ENCODE results near the gene ZNF420.
"Not testable (repeated sequence)": the region's sequence is repeated elsewhere in the genome, so short reads cannot be mapped to it uniquely, and the experiment has no call there.

ZNF420 gene

DNA sequence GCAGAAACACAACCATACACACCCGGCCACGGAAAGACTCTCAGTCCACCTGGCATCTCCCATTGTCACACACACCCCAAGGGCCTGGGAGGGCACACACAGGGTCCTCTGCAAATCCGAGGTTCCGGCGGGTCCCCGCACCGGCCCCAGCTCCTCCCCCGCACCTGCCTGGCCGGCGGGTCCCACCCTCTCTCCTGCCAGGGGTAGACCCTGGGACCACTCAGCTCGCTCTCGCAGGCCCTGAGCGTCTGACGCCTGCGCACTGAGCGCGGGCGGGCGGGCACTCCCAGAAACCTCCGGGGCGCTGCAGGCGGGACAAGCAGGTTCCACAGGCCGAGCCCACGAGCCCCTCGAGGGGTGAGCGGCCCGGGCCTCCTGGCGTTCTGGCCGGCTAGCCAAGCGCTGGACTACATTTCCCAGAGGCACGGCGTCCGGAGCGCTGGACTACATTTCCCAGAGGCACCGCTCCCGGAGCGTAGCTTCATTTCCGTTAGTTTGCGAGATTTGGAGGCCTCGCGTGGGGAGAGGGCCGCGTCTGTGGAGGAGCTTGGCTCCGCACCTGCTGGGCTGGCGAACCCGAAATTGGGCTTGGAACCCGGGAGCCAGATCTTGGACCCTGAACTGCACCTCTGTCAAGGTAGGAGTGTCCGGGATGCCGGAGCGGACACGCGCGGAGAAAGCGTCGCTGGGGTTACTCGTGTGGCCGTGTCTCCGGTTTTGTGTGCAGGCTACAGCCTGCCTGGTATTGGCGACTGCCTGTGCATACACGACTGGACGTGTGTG, at the start of gene ZNF420:
Gene ZNF420 (plus strand): TSS at position 500 of the 783 bp plus-strand sequence. CDS start 10,686 bp downstream, outside the sequence.
- peak; percentile 79 for DNase-seq (ENCODE audit: low read depth in 2 of 2)

DNA sequence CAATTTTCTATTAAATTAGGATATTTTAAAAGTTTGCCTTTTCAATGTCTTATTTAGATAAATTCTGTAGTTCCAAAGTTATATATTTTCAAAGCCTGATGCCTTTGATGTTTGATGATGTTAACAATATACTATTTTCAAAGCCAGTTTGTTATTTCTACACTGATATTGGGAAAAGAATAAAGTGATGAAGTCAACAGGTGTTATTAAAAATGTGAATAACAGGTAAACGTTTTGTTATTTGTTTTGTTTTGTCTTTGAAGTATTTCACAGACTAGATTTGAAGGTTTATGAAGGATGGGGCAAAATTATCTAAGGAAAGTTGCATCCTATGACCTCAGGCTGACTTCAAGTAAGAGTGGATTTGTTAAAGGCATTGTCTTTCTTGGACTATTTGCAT, 33.1 kb upstream of the ZNF420 start:
- DNase-seq (ENCODE audit: low read depth in 2 of 2), result no peak

DNA sequence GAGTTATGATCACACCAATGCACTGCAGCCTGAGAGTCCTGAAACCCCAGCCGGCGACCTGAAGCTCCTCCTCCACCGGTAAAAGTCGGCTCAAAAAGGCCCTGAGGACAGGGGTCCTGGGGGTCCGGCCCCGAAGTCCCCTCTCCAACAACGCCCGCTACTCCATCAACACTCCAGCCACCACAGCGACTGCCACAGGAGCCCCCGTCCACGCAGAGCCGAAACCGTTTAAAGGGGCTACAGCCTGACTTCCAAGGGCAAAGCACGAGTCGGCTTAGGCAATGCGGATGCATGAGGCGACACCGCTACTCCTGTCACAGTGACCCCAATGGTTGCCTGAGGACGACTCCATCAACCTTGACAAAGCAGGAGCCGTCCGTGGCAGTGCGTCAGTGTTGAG, 22.9 kb upstream of the ZNF420 start:
- no peak for DNase-seq (ENCODE audit: low read depth in 2 of 2)

DNA sequence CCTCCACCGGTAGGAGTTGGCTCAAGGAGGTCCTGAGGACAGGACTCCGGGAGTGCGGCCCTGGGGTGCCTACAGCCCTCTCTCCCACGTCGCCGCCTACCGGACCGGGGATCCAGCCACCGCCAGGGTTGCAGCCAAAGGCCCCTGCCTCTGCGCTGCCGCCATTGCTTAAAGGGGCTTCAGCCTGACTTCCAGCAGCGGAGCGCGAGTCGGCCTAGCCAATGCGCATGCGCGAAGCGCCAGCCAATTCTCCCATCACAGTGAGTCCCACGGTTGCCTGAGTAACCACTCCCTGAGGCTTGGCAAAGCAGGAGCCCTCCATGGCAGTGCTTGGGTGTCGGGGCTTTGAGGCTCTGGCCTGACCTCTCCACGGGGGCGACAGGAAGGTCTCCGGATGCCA, 21.5 kb upstream of the ZNF420 start:
- DNase-seq (ENCODE audit: low read depth in 2 of 2), result no peak

DNA sequence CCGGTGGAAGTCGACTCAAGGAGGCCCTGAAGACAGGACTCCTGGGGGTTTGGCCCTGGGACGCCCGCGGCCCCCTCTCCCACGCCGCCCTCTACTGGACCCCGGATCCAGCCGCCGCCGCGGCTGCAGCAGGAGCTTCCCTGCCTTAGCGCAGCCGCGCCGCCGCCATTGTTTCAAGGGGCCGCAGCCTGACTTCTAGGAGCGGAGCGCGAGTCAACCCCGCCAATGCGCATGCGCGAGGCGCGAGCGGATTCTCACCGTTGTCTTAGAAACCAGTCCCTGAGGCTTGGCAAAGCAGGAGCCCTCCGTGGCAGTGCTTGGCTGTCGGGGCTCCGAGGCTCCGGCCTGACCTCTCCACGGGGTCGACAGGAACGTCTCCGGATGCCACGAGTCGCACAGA, 19.1 kb upstream of the ZNF420 start:
- no peak for DNase-seq (ENCODE audit: low read depth in 2 of 2)

DNA sequence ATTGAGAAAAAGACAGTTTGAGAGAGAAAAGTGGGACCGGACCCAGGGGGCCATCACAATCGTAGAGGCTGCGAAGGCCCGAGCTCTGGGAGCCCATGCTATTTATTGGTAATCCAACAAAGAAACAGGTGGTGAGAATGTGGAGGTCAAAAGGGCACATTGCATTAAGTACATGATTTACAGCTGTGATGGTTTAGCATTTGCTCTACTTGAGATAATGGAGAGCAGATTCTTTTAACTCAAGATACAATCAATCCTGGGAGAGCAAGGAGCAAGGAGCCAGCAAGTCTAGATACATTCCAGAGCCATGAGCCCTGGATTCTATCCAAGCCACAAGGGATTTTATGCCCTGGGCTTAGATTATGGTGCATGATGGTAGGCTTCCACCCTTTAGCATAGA, 13.3 kb upstream of the ZNF420 start:
- DNase-seq (ENCODE audit: low read depth in 2 of 2), result not testable (repeated sequence)

DNA sequence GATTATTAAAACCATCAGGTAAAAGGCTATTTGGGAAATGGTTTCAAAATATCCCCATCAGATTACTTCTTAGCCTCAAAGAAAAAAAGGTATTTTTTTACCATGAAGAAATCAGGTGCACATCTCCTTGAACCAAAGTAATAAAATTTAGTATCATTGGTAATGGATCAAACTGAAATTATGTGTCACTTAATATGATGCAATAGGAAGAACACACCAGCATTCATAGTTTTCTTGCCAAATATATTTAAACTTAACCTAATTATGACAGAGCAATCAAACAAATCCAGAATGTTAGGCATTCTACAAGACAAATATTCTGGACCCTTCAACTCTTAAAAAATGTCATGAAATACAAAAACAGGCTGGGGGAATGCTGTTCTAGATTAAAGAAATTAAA, 4.1 kb upstream of the ZNF420 start:
- no peak for DNase-seq (ENCODE audit: low read depth in 2 of 2)

DNA sequence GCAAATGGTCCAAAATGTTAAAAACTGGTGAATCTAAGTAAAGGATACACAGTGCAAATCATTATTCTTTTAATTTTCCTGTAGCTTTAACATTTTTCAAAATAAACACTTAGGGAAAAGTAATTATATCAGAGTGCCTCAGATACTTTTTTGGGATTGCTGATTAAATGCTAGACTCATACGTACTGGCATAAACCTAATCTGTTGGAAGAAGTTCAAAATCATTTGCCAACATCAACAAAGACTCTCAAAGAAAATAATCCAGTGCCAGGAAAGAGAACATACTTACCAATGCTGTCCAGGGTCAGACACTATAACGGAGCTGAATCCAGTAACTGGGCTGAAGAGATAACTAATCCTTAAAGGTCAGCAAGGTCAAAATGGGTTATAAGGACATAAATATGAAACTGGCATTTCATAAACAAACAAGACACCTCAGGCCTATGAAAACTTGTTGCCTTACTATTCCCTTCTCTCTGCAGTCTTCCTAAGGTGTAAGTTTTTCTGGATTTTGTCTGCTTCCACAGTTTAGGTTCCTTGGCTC, 3.3 kb upstream of the ZNF420 start:
- DNase-seq (ENCODE audit: low read depth in 2 of 2), result no peak

DNA sequence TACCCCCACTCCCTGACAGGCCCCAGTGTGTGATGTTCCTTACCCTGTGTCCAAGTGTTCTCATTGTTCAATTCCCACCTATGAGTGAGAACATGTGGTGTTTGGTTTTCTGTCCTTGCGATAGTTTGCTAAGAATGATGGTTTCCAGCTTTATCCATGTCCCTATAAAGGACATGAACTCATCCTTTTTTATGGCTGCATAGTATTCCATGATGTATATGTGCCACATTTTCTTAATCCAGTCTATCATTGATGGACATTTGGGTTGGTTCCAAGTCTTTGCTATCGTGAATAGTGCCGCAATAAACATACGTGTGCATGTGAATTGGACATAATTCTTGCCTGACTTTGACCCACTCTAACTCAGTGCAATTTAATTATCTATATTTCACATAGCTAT, 1.7 kb upstream of the ZNF420 start:
- not testable (repeated sequence) for DNase-seq (ENCODE audit: low read depth in 2 of 2)

DNA sequence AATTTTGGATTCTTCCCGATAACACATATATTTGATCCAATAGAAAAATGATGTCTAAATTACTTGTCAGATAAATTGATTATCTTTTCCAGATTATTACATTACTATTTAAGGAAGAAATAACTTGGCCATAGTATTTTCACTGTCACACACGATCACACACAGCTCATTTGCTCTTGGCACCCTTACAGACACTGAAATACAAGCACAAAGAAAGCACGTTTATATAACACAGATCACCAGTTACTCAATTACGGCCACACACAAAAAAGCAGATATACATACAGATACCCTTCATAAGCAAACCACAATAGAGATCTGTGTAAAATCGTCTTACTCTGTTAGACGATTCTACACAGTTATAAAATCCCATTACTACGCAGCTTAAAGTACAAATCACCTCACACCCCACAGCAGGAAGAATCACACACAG, 716 bp upstream of the ZNF420 start:
- DNase-seq (ENCODE audit: low read depth in 2 of 2), result no peak

DNA sequence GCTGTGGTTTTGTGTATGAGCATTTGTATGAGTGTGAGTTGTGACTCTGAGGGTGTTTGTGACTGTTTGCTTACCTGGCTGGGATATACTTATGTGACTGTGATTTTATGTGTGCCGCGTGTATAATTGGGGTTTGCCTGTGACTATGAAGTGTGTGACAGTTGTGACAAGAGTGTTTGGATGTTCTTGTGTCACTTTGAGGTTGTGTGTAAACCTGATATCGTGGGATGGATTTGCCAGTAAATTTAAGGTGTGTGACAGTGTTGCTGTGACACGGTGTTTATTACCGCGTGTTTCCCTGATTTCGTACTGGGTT, 442 bp downstream of the ZNF420 start:
- DNase-seq (ENCODE audit: low read depth in 2 of 2), result no peak

DNA sequence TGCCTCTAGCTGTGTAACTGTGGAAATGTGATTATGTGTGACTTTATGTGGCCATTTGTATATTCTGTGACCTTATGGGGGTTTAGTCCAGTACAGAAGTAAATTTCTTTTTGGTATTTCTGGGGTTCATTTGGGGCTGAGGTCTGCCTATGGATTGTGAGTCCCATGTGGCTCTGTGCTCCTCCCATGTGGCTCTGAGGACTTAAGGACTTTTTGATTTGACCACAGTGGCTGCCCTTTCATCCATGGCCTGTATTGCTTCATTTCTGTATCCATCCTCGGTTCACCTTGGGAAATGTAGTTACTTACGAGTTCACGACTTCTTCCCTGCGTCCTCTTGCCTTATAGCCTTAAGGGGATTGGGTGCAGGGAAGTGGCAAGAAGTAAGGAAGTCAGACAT, 1.0 kb downstream of the ZNF420 start:
- DNase-seq (ENCODE audit: low read depth in 2 of 2), result no peak

DNA sequence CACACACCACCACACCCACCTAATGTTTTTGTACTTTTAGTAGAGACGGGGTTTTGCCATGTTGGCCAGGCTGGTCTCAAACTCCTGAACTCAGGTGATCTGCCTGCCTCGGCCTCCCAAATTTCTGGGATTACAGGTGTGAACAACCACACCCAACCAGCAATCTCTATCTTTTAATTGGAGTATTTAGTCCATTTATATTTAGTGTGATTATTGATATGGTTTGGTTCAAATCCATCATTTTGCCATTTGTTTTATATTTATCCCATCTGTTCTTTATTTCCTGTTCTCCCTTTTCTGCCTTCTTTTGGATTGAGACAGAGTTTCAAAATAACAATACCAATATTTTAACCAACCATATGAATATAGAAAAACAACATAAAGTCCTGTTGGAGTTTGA, 4.1 kb downstream of the ZNF420 start:
- no peak for DNase-seq (ENCODE audit: low read depth in 2 of 2)

DNA sequence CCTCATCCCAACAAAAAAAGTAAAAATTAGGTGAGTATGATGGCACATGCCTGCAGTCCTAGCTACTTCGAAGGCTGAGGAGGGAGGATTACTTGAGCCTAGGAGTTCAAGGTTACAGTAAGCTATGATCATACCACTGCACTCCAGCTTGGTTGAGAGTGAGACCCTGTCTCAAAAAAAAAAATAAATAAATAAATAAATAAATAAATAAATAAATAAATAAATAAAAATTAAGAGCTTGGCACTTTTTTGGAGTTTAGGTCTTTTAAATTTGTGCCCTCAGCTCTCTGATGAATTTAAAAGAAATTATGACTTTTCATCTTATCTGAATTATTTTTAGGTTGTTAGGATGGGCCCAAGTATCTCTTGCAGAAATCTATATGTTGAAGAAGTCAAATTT, 8.9 kb downstream of the ZNF420 start:
- DNase-seq (ENCODE audit: low read depth in 2 of 2), result no peak

DNA sequence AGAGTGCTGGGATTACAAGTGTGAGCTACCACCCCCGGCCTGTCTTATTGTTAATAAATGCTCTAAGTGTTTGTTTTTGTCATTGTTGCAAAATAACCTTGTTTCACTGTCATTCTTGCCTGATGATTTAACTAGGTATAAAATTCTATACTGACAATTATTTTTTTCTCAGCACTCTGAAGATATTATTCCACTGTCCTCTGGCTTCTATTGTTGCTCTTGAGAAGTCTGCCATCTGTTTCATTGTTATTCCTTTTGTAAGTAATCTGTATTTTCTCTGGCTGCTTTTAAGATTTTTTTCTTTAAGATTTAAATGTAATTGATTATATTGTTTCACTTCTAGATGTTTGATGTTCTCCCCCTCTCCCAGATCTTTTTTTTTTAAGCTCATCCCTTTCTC, 17.6 kb downstream of the ZNF420 start:
- DNase-seq (ENCODE audit: low read depth in 2 of 2), result no peak

DNA sequence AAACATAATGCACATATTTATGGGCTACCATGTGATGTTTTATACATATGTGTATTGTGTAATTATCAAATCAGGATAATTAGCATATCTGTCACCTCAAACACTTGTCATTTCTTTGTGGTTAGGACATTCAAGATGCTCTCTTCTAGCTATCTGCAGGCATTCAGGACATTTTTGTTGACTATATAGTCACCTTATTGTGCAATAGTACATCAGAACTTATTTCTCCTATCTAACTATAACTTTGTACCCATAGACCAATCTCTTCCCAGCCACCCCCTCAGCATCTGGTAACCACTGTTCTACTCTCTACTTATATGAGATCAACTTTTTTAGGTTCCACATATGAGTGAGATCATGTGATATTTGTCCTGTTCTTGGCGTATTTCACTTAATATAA, 20.3 kb downstream of the ZNF420 start:
- DNase-seq (ENCODE audit: low read depth in 2 of 2), result no peak

DNA sequence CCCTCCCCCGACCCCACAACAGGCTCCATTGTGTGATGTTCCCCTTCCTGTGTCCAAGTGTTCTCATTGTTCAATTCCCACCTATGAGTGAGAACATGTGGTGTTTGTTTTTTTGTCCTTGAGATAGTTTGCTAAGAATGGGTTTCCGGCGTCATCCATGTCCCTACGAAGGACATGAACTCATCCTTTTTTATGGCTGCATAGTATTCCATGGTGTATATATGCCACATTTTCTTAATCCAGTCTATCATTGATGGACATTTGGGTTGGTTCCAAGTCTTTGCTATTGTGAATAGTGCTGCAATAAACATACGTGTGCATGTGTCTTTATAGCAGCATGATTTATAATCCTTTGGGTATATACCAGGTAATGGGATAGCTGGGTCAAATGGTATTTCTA, 25.9 kb downstream of the ZNF420 start:
- DNase-seq (ENCODE audit: low read depth in 2 of 2), result not testable (repeated sequence)

DNA sequence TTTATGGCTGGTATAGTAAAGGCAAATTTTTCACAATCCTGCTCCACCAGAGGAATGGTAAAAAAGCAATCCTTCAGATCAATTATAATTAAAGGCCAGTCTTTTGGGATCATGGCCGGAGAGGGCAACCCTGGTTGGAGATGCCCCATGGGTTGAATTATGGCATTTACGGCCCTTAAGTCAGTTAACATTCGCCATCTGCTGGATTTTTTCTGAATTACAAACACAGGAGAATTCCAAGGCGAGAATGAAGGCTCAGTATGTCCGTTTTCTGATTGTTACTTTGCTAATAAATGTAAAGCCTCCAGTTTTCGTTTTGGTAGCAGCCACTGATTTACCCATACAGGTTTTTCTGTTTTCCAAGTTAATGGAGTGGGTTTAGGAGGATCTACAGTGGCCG, 33.5 kb downstream of the ZNF420 start:
- not testable (repeated sequence) for DNase-seq (ENCODE audit: low read depth in 2 of 2)

DNA sequence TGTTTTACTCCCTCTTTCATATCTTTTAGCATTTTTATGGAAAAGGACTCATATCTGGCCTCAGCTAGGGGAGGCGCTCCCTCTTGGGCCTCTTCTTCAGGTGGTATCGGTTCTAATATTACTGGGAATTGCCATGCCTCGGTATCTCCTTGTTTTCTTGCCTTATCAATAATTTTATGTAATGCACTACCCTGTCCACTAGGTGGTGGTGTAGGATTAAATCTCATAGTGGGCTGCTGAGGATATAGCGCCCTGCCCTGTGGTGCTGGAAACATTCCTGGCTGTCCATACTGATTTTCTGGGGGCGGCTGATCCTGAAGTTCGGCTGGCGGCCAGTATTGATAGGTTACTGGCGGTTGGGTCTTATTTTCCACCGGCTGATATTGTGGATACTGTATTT, 35.8 kb downstream of the ZNF420 start:
- no peak for DNase-seq (ENCODE audit: low read depth in 2 of 2)

DNA sequence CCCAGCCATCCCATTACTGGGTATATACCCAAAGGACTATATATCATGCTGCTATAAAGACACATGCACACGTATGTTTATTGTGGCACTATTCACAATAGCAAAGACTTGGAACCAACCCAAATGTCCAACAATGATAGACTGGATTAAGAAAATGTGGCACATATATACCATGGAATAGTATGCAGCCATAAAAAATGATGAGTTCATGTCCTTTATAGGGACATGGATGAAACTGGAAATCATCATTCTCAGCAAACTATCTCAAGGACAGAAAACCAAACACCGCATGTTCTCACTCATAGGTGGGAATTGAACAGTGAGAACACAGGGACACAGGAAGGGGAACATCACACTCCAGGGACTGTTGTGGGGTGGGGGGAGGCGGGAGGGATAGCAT, 43.9 kb downstream of the ZNF420 start:
- DNase-seq (ENCODE audit: low read depth in 2 of 2), result not testable (repeated sequence)

DNA sequence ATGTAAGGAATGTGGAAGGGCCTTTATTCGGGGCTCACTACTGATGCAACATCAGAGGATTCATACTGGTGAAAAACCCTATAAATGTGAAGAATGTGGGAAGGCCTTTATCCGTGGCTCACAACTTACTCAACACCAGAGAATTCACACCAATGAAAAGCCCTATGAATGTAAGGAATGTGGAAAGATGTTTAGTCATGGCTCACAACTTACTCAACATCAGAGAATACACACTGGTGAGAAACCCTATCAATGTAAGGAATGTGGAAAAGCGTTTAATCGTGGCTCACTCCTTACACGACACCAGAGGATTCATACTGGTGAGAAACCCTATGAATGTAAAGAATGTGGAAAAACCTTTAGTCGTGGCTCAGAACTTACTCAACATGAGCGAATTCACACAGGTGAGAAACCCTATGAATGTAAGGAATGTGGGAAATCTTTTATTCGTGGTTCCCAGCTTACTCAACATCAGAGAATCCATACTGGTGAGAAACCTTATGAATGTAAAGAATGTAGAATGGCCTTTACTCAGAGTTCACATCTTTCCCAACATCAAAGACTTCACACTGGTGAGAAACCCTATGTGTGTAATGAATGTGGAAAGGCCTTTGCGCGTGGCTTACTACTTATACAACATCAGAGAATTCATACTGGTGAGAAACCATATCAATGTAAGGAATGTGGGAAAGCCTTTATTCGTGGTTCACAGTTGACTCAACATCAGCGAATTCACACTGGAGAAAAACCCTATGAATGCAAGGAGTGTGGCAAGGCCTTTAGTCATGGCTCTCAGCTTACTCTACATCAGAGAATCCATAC, 50.0 kb downstream of the ZNF420 start:
- DNase-seq (ENCODE audit: low read depth in 2 of 2), result no peak

DNA sequence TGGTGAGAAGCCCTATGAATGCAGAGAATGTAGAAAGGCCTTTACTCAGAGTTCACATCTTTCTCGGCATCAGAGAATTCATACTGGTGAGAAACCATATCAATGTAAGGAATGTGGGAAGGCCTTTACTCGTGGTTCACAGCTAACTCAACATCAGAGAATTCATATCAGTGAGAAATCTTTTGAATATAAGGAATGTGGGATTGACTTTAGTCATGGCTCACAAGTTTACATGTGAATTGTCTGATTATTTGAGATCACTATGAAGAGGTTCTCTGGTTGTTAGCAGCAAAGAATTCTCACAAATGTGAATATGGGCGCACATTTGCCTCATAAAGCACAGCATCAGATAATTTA, 50.6 kb downstream of the ZNF420 start:
- DNase-seq (ENCODE audit: low read depth in 2 of 2), result no peak

DNA sequence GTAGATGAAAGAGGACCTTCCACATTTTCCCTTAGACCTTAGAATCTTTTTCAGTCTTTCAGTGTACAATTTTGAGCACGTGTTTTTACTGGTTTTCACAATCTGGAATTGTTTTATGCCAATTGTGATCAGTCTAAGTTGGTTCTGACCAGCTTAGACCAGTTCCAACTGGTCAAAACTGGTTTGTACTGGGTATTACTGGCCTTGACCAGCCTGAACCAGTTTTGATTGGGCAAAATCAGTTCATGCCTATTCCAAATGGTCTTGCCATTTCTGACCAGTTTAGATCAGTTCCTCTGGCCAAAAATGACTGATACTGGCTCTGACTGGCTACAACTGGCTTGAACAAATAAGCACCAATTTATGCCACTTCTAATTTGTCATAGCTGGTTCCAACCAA, 57.9 kb downstream of the ZNF420 start:
- no peak for DNase-seq (ENCODE audit: low read depth in 2 of 2)
